ENCODE data around the gene LRBA. TPM values are rescaled to one million over a fixed set of nuclear protein-coding genes. Genes with fewer than 3 reads are reported as not detected.

The LRBA gene
- total RNA-seq, 3 donors from 2014 or later (not counting 1 experiment from before 2014, with no cell fraction given) = 72.1 to 87.6 (median 83.1) TPM

GRCh38 chr4:150940123-150940522 lies 75.0 kb downstream of the LRBA start:
- Mint-ChIP-seq H3K36me3 (no peaks in the 10 kb centered on the region), H3K9me3 (no peaks in the 10 kb centered on the region), H3K27ac (no peak overlapping the region), H3K4me3 (no peak overlapping the region), H3K4me1 (peaks cover 37 to 48% of the 10 kb centered on the region in 2 donors), H3K27me3 (ENCODE audit: low read depth in 2 of 2) (no peaks in the 10 kb centered on the region)
- no peaks in the 10 kb centered on the region for H3K27me3 ChIP-seq (ENCODE audit: control insufficient read depth, insufficient read depth, low read length)
- H3K4me1 ChIP-seq (ENCODE audit: control insufficient read depth, insufficient read depth, low read length) = no peaks in the 10 kb centered on the region
- H3K9me3 ChIP-seq (ENCODE audit: control insufficient read depth, insufficient read depth, low read length) = no peaks in the 10 kb centered on the region
- H3K4me3 ChIP-seq (ENCODE audit: low read length) = no peak overlapping the region
- intact Hi-C loops (cut with micrococcal nuclease) = no loop called here
- no peak for ATAC-seq
- no peaks in the 10 kb centered on the region for H3K36me3 ChIP-seq (ENCODE audit: control insufficient read depth, insufficient read depth, low read length)
- TF ChIP-seq CTCF (IDR thresholded peaks at IDR 0.05) = no peak
- peak in 1 of 2 donors; percentile 11 for DNase-seq
- H3K27ac ChIP-seq (ENCODE audit: low read length) = no peak overlapping the region

- TF ChIP-seq CTCF (IDR thresholded peaks at IDR 0.05) = no peak
- Histone ChIP-seq H3K27ac (ENCODE audit: low read length) (no peak overlapping the region), H3K27me3 (ENCODE audit: control insufficient read depth, insufficient read depth, low read length) (no peaks in the 10 kb centered on the region), H3K4me3 (ENCODE audit: low read length) (no peak overlapping the region), H3K4me1 (ENCODE audit: control insufficient read depth, insufficient read depth, low read length) (no peaks in the 10 kb centered on the region), H3K36me3 (ENCODE audit: control insufficient read depth, insufficient read depth, low read length) (no peaks in the 10 kb centered on the region), H3K9me3 (ENCODE audit: control insufficient read depth, insufficient read depth, low read length) (no peaks in the 10 kb centered on the region)
- DNase-seq = no peak
- Mint-ChIP-seq H3K27ac (peak overlapping the region in 1 of 2 donors; percentile 60), H3K4me3 (no peak overlapping the region), H3K9me3 (no peaks in the 10 kb centered on the region), H3K4me1 (peaks cover 37 to 43% of the 10 kb centered on the region in 2 donors), H3K36me3 (no peaks in the 10 kb centered on the region), H3K27me3 (ENCODE audit: low read depth in 2 of 2) (no peaks in the 10 kb centered on the region)
- intact Hi-C loops (cut with micrococcal nuclease) = no loop called here
- no peak for ATAC-seq
- WGBS (ENCODE audit: insufficient coverage) = 91% methylated on average over 1 of the region's 3 CpGs
Measured at GRCh38 chr4:150939530-150939929, 75.6 kb downstream of the LRBA start.

GRCh38 chr4:150938873-150939499 lies 76.1 kb downstream of the LRBA start:
- no peak for DNase-seq
- Histone ChIP-seq H3K9me3 (ENCODE audit: control insufficient read depth, insufficient read depth, low read length) (no peaks in the 10 kb centered on the region), H3K27me3 (ENCODE audit: control insufficient read depth, insufficient read depth, low read length) (no peaks in the 10 kb centered on the region), H3K36me3 (ENCODE audit: control insufficient read depth, insufficient read depth, low read length) (no peaks in the 10 kb centered on the region), H3K4me1 (ENCODE audit: control insufficient read depth, insufficient read depth, low read length) (no peaks in the 10 kb centered on the region), H3K27ac (ENCODE audit: low read length) (no peak overlapping the region), H3K4me3 (ENCODE audit: low read length) (no peak overlapping the region)
- no CpG with 5 or more reads among the region's 1 CpG for WGBS (ENCODE audit: insufficient coverage)
- Mint-ChIP-seq H3K4me1 (peaks cover 37 to 40% of the 10 kb centered on the region in 2 donors), H3K27me3 (ENCODE audit: low read depth in 2 of 2) (no peaks in the 10 kb centered on the region), H3K36me3 (no peaks in the 10 kb centered on the region), H3K4me3 (no peak overlapping the region), H3K9me3 (no peaks in the 10 kb centered on the region), H3K27ac (peak overlapping the region in 1 of 2 donors; percentile 60)
- peak in 1 of 3 donors; percentile 24 for ATAC-seq
- intact Hi-C loops (cut with micrococcal nuclease) = no loop called here
- no peak for TF ChIP-seq CTCF (IDR thresholded peaks at IDR 0.05)

GRCh38 chr4:150938417-150938816 lies 76.7 kb downstream of the LRBA start:
- Histone ChIP-seq H3K4me1 (ENCODE audit: control insufficient read depth, insufficient read depth, low read length) (no peaks in the 10 kb centered on the region), H3K27ac (ENCODE audit: low read length) (no peak overlapping the region), H3K27me3 (ENCODE audit: control insufficient read depth, insufficient read depth, low read length) (no peaks in the 10 kb centered on the region), H3K36me3 (ENCODE audit: control insufficient read depth, insufficient read depth, low read length) (no peaks in the 10 kb centered on the region), H3K4me3 (ENCODE audit: low read length) (no peak overlapping the region), H3K9me3 (ENCODE audit: control insufficient read depth, insufficient read depth, low read length) (no peaks in the 10 kb centered on the region)
- ATAC-seq (no peak), DNase-seq (no peak)
- Mint-ChIP-seq H3K4me3 (no peak overlapping the region), H3K4me1 (peaks cover 32 to 35% of the 10 kb centered on the region in 2 donors), H3K9me3 (no peaks in the 10 kb centered on the region), H3K27ac (peak overlapping the region in 1 of 2 donors; percentile 43), H3K27me3 (ENCODE audit: low read depth in 2 of 2) (no peaks in the 10 kb centered on the region), H3K36me3 (no peaks in the 10 kb centered on the region)
- intact Hi-C loops (cut with micrococcal nuclease) = no loop called here
- no peak for TF ChIP-seq CTCF (IDR thresholded peaks at IDR 0.05)
- 94% methylated on average over 3 of the region's 4 CpGs for WGBS (ENCODE audit: insufficient coverage)

All from natural killer cell (primary cell).